Bone marrow (tissue), 2 donors: Measurements from ENCODE around the gene LARP6.
A peak's percentile ranks its signal among the peaks of the same experiment; 100 is the strongest.
"Not testable (repeated sequence)": the region's sequence is repeated elsewhere in the genome, so short reads cannot be mapped to it uniquely, and the experiment has no call there.

Experiments
- DNase-seq, 2 donors: peaks; one replicate each; lab custom pipeline; 2025; lab: John Stamatoyannopoulos, UW

The LARP6 gene

DNA sequence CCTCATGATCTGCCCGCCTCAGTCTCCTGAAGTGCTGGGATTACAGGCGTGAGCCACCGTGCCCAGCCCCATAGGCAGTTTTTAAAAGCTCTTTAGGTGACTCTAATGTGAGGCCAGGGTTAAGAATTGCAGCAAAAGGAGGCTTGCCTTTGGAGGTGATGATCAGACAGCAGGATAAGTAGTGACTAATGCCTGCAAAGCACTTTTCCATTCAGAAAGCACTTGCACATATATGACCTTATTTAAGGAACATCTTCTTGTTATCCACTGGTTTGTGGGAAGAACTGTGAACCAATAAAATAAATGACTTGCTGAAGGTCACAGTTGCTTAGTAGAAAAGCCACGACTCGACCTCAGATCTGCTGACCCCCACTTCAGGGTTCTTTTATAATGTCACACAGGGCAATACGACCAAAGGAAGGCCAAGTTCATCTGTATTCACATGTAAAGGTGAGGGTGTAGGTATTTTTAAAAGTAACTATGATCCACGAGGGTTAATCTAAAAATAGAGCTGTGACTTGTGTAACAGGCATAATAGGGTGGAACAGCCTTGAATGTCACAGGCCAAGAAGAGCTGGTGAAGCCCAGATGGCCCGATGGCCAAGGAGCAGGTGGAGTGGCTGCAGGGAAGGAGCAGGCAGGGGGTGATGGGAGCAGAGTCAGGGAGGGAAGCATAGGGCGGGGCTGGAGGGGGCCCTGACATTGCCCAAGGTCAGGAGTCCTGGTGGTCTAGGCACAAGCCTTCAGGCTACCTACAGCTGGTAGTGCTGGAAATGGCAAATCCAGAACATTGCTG is 24.4 kb downstream of the LARP6 start:
- DNase-seq, result no peak

- no peak for DNase-seq
These were observed 26.2 kb downstream of the LARP6 start for GRCh38 chr15:70827721-70828120.

GRCh38 chr15:70826634-70827033 is 27.3 kb downstream of the LARP6 start:
- peak in 1 of 2 donors; percentile 15 for DNase-seq

DNA sequence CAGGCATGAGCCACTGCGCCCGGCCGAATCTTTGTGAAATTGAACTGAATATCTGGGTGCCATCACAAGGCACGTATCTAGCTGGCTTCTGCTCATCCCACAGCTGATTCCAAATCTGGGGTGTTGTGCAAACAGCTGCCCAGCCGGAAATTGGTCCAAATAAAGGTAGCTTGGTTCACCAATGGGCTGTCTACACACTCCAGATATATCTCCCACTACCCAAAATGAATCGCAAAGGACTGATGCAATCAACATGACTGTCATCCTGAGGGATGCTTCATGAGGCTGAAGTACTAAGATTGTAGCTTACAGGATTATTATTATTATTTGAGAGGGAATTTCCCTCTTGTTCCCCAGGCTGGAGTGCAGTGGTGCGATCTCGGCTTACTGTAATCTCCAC is 28.1 kb downstream of the LARP6 start:
- no peak for DNase-seq

DNA sequence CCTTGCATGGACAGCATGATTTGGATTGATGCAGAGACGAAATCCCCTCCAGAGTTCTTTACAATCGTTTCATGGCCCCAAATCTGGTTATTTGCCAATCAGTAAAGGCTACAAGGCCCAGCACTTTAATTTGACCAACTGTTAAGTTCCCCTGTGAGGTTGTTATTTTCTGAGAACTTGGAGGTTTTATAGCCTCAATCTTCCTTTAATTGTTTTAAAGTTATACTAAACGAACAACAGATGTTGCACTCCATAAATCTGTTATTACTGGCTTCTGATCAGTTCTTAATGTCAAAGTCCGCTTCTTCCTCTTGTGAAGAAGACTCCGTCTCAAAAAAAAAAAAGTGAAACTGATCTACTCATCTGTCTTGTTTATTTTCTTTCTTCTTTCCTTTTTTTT is 30.8 kb downstream of the LARP6 start:
- DNase-seq, result no peak

GRCh38 chr15:70820214-70820613 is 33.7 kb downstream of the LARP6 start:
- DNase-seq, result no peak

DNA sequence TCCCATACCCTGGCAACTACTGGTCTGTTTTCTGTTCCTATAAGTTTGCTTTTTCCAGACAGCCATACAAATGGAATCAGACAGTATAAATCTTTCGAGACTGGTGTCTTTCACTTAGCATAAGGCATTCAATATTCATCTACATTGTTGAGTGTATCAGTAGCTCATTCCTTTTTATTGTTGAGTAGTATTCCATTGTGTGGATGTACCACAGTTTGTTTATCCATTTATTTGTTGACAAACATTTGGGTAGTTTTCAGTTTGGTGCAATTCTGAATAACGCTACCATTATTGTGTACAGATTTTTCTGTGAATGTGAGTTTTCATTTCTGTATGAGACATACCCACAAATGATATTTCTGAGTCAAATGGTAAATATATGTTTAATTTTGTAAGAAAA is 35.4 kb downstream of the LARP6 start:
- DNase-seq, result no peak

DNA sequence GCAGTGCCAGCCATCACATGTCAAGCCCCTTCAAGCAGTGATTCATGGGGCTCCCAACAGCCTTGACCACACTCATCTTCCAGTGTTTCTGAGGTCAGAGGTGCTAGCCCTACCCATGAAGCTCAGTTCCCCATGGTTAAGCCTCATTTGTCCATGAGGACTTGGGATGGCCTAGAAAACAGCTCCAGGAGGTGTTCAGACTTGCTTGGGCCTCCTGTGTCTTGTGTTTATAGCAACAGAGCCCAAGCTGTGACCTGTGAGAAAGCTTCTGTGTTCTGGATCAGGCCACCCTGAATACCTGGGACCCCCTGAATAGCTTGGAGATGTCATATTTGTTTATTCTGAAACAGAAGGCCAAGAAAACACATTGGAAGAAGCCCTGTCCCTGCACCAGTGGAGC is 36.7 kb downstream of the LARP6 start:
- no peak for DNase-seq

DNA sequence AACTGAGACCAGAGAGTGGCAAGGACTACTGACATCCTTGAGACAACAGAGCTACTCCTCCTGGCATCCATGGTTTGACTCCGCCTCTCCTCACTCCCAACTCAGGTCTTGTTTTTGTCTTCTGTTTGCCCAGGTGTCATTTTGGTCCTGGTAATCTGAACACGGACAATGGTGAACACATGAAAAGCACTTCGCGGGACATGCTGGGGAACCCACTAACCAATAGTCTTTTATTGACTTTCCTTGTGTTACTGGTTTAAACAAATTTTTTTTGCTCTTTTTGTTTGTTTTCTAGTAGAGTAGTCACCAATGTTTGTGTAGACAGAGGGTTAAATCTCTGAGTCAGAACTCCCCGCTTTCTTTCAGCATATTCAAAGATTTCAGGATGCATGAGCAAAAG is 38.4 kb downstream of the LARP6 start:
- no peak for DNase-seq

DNA sequence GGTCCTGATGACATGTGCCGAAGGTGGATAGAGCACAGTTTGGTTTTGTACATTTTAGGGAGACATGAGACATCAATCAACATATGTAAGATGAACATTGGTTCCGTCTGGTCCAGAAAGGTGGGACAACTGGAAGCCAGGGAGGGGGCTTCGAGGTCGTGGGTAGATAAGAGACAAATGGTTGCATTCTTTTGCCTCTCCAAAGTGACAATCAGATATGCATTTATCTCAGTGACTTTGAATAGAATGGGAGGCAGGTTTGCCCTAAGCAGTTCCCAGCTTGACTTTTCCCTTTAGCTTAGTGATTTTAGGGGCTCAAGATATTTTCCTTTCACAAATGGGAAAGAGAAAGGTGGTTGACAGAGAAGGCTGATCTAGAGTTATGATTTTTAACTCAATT is 38.9 kb downstream of the LARP6 start:
- DNase-seq, result not testable (repeated sequence)

DNA sequence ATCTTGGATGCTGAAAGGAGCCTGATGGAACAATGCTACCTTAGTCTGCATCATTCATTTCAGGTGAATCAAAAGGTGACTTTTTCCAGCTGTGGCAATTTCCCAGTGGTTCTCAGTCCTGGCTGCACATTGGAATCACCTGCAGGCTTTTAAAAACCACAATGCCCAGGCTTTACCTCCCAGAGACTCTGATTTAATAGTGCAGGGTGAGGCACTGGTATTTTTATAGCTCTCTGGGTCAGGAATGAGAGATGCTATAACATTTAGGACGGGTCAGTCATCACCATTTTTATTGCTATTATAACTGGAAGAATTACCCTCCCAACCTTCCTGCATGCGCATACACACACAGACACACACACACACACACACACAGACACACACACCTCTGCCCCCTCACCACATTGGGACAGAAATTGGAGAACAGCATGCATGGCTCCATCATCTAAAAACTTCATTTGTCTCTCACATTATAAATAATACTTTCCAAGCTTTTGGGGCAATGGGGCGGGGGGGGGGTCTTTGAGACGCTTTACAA is 41.1 kb downstream of the LARP6 start:
- DNase-seq, result no peak

DNA sequence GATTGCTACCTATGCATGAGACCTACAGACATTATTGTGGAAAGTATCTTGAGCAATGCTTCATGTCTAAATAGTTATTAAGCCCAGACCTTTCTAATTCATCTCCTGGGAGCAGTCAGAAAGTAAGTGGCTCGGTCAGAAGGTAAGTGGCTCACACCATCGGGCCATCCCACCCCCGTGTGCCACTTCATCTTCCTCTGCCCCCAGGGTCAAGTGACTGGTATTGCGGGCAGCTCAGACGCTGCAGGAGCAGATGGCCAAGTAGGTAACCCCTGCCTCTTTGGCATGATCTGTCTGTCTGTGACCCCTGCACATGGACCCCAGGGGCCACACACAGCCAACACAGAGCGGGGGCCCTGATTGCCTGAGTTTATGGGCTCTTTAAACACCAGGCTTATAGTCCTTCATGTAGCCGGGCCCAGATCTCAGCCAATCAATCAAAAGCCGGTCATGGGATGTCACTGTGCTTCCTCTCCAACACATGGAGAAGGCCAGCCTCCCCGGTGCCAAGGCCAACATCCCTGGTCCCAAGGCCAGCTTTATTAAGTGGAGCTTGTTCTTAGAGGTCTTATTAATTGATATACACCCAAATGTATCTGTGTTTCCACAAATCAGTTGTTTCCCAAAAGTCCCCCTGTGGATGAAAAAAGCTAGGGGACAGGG is 42.9 kb downstream of the LARP6 start:
- DNase-seq, result no peak

- DNase-seq, result peak in 1 of 2 donors; percentile 9
These were observed 46.8 kb downstream of the LARP6 start for GRCh38 chr15:70806992-70807712.

- not testable (repeated sequence) for DNase-seq
These were observed 49.6 kb downstream of the LARP6 start for GRCh38 chr15:70804388-70804787.

DNA sequence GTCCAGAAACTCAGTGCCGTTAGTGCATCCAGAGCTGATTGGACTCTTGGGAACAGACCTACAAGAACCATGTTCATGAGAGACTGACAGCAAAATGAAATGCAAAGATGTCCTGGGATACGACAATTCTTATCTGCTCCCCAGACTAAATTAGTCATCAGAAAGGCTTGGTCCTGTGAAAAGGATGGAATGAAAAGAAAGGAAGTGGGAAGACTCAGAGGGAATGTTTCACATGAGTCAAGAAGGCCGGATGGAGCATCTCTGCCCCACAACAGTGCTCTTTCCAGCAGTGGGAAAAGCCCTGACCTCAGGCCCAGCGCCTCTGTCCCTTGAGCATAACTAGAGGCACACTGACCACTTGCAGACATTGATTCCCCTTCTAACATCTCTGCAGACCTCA is 51.3 kb downstream of the LARP6 start:
- DNase-seq, result no peak

DNA sequence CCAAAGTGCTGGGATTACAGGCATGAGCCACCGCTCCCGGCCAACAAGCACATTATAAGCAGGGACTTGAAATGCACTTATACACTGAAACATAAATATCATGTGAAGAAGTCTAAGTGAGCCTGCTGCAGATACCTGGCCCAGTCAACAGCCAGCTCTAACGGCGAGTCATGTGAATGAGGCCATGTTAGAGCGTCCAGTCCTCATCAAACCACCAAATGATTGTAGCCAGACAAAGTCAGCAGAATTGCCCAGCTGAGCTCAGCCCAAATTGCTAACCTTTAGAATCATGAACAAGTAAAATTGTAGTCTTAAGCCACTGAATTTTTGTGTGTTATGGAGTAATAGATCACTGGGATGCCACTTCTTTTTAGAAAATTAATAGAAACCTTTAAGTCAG is 52.8 kb downstream of the LARP6 start:
- DNase-seq, result no peak

GRCh38 chr15:70799667-70800450 is 54.1 kb downstream of the LARP6 start:
- no peak for DNase-seq

DNA sequence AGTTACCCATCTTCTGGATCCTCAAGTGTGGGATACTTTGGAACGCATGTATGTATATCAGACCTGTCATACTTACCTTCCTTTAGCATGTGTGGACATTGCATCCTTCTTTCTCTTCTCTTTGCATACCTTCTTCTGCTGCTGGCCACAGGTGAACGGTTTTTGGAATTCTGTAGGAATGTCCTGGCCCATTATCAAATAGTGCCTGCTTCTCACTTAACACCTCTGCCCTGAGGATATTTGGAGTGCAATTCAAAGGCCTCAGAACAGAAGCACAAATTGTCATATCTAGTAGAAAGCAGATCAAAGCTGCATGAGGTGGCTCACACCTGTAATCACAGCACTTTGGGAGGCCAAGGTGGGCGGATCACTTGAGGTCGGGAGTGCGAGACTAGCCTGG is 56.5 kb downstream of the LARP6 start:
- DNase-seq, result no peak

GRCh38 chr15:70796516-70797310 is 57.2 kb downstream of the LARP6 start:
- DNase-seq, result no peak

DNA sequence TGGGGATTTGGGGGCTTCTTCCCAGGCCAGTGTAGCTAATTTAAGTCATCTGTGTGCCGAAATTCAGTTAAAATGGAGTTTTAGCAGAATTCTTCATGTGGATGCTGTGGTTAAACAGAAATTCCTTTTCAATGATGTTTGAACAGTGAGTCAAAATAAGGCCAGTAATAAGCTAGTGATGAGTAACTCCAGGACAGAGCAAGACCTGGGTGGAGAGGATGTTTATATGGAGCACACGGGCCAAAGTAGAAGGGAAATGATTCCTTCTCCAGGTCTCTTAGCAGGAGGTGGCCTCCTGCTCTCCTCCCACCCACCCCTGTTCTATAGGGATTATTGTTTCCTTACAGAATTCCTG is 58.7 kb downstream of the LARP6 start:
- DNase-seq, result no peak

DNA sequence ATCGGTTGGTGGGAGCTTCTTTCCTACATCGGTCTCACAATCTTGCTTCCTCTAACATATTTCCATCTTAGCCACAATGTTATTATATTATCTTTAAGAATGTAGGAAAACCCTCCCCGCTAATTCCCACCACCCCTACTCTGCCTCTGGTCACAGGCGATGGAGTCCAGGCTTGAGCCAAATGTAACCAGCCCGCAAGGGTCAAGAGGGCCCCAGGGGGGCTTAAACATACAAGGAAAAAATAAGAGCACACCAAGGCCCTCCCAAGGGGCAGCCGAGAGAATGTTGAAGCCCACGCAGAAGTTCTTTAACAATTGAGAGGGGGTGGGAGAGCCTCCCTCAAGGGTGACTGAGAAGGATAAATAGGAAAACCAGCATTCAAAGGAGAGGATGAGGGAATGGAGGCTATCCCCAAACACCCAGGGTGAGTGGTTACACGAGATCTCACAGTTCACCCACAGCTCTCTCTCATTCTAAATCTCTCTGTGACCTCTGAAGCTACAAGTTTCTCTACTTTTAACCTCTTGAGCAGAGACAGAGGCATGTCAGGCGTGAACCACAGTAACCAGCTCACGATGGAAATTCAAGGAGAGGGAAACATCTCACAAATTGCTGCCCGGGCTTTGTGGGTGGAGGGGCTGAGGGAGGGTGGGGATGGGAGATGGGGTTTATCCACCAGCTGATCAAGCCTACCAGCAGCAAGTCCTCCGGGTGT is 59.2 kb downstream of the LARP6 start:
- no peak for DNase-seq
